Activated naive CD4-positive, alpha-beta T cell treated with Interleukin-2 at 50 U/mL for 16 hours (primary cell): ENCODE results near the gene BEST2.
A peak's percentile ranks its signal among the peaks of the same experiment; 100 is the strongest.
"Not testable (repeated sequence)": the region's sequence is repeated elsewhere in the genome, so short reads cannot be mapped to it uniquely, and the experiment has no call there.

Experiments used
- DNase-seq: peaks from one replicate; pipeline ENCODE4 v3.0.0-alpha.2; 2020

Gene BEST2

GRCh38 chr19:12751635-12752034, at the start of gene BEST2:
Gene BEST2, plus strand, starts transcription at chr19:12751791. Its CDS starts 802 bp downstream, at chr19:12752593.
- no peak for DNase-seq

- DNase-seq, result no peak
Observed at GRCh38 chr19:12703046-12703445, 48.5 kb upstream of the BEST2 start.

- DNase-seq, result no peak
Observed at GRCh38 chr19:12705169-12705568, 46.4 kb upstream of the BEST2 start.

- no peak for DNase-seq
Observed at GRCh38 chr19:12705654-12706331, 45.8 kb upstream of the BEST2 start.

- no peak for DNase-seq
Observed at GRCh38 chr19:12706332-12706718, 45.3 kb upstream of the BEST2 start.

GRCh38 chr19:12708641-12709040, 43.0 kb upstream of the BEST2 start:
- DNase-seq, result no peak

GRCh38 chr19:12711187-12711586, 40.4 kb upstream of the BEST2 start:
- no peak for DNase-seq

GRCh38 chr19:12712077-12712476, 39.5 kb upstream of the BEST2 start:
- DNase-seq, result peak; percentile 20

GRCh38 chr19:12713304-12713703, 38.3 kb upstream of the BEST2 start:
- DNase-seq, result not testable (repeated sequence)

GRCh38 chr19:12715102-12715501, 36.5 kb upstream of the BEST2 start:
- no peak for DNase-seq

GRCh38 chr19:12715929-12716328, 35.7 kb upstream of the BEST2 start:
- no peak for DNase-seq

- DNase-seq, result no peak
Observed at GRCh38 chr19:12720296-12720695, 31.3 kb upstream of the BEST2 start.

- DNase-seq, result peak; percentile 21
Observed at GRCh38 chr19:12720851-12721655, 30.5 kb upstream of the BEST2 start.

- DNase-seq, result peak; percentile 49
Observed at GRCh38 chr19:12721656-12722565, 29.7 kb upstream of the BEST2 start.

- DNase-seq, result peak; percentile 93
Observed at GRCh38 chr19:12722566-12723380, 28.8 kb upstream of the BEST2 start.

- peak; percentile 3 for DNase-seq
Observed at GRCh38 chr19:12723381-12723640, 28.3 kb upstream of the BEST2 start.

- DNase-seq, result peak; percentile 78
Observed at GRCh38 chr19:12723641-12724426, 27.8 kb upstream of the BEST2 start, which contains the start of gene TNPO2. Gene TNPO2, minus strand, starts transcription at chr19:12723932. Its CDS starts 2,955 bp downstream, at chr19:12720977.

- DNase-seq, result not testable (repeated sequence)
Observed at GRCh38 chr19:12725612-12726011, 26.0 kb upstream of the BEST2 start.

GRCh38 chr19:12726988-12727316, 24.6 kb upstream of the BEST2 start:
- no peak for DNase-seq

- DNase-seq, result no peak
Observed at GRCh38 chr19:12727745-12728433, 23.7 kb upstream of the BEST2 start.

- no peak for DNase-seq
Observed at GRCh38 chr19:12730064-12730463, 21.5 kb upstream of the BEST2 start.
